OCI-LY1 (cell line): Measurements from ENCODE around the gene BCL10.

Experiments used
- H2AFZ ChIP-seq: fragments of 200-600 bp; sonication (generic), shearing (Covaris generic); 2 replicates; pipeline ENCODE4 v1.6.0; 2014; ENCODE audit warnings: antibody characterized with exemption, mild to moderate bottlenecking, low read length
- H3F3A ChIP-seq: fragments of 200-600 bp; sonication (generic), shearing (Covaris generic); 2 replicates; pipeline ENCODE4 v1.6.0; 2014; ENCODE audit warnings: mild to moderate bottlenecking, antibody characterized with exemption, low read length, moderate library complexity; ENCODE audit not compliant: insufficient read depth
- H3K27ac ChIP-seq: fragments of 200-600 bp; sonication (generic); 2 replicates; pipeline ENCODE4 v1.5.1; 2014; ENCODE audit warnings: low read length, mixed run types, mild to moderate bottlenecking, low read depth; ENCODE audit not compliant: poor library complexity, severe bottlenecking
- H3K27me3 ChIP-seq: fragments of 200-600 bp; sonication (generic); 2 replicates; pipeline ENCODE4 v1.6.0; 2014; ENCODE audit warnings: antibody characterized with exemption, mild to moderate bottlenecking, low read length, moderate library complexity; ENCODE audit not compliant: insufficient read depth
- H3K36me3 ChIP-seq: fragments of 200-600 bp; sonication (generic); 2 replicates; pipeline ENCODE4 v1.6.1; 2014; ENCODE audit warnings: mild to moderate bottlenecking, antibody characterized with exemption, low read length, moderate library complexity, mixed read lengths; ENCODE audit not compliant: insufficient read depth
- H3K4me1 ChIP-seq: fragments of 200-600 bp; sonication (generic); 2 replicates; pipeline ENCODE4 v1.5.1; 2014; ENCODE audit warnings: mild to moderate bottlenecking, low read length, moderate library complexity; ENCODE audit not compliant: insufficient read depth, severe bottlenecking
- H3K4me2 ChIP-seq: fragments of 200-600 bp; sonication (generic), shearing (Covaris generic); 2 replicates; pipeline ENCODE4 v1.6.1; 2014; ENCODE audit warnings: low read length
- H3K4me3 ChIP-seq: fragments of 200-600 bp; sonication (generic); 2 replicates; pipeline ENCODE4 v1.5.1; 2014; ENCODE audit warnings: low read length, low read depth, mild to moderate bottlenecking, mixed read lengths; ENCODE audit not compliant: poor library complexity, severe bottlenecking
- H3K79me2 ChIP-seq: fragments of 200-600 bp; shearing (Covaris generic); 2 replicates; pipeline ENCODE4 v1.6.1; 2016; ENCODE audit warnings: mixed run types, low read length, mixed read lengths; ENCODE audit not compliant: insufficient read depth
- H3K9ac ChIP-seq: fragments of 200-600 bp; sonication (generic), shearing (Covaris generic); 2 replicates; pipeline ENCODE4 v1.6.1; 2014; ENCODE audit warnings: mild to moderate bottlenecking, low read length, mixed read lengths
- H3K9me2 ChIP-seq: fragments of 200-600 bp; sonication (generic), shearing (Covaris generic); 2 replicates; pipeline ENCODE4 v1.6.1; 2014; ENCODE audit warnings: low read depth, mild to moderate bottlenecking, low read length, mixed read lengths
- H3K9me3 ChIP-seq: fragments of 200-600 bp; shearing (Covaris generic); 2 replicates; pipeline ENCODE4 v1.6.1; 2014; ENCODE audit warnings: low read length, mixed read lengths
- H4K20me1 ChIP-seq: fragments of 200-600 bp; sonication (generic), shearing (Covaris generic); 2 replicates; pipeline ENCODE4 v1.6.0; 2016; ENCODE audit warnings: mild to moderate bottlenecking, low read length; ENCODE audit not compliant: insufficient read depth
- EZH2 ChIP-seq: fragments of 200-600 bp; sonication (generic), shearing (Covaris generic); IDR thresholded peaks from 2 replicates; pipeline ENCODE4 v1.8.0; 2017; ENCODE audit warnings: borderline replicate concordance, mixed run types, mild to moderate bottlenecking, antibody characterized with exemption, low read length, moderate library complexity, mixed read lengths
- TF ChIP-seq, protein P1 (sequence below): fragments of 200-600 bp; sonication (generic), shearing (Covaris generic); IDR thresholded peaks from 2 replicates; pipeline ENCODE4 v1.5.1; 2017; ENCODE audit warnings: mild to moderate bottlenecking, antibody characterized with exemption, low read length, moderate library complexity, mixed read lengths

BCL10 gene

DNA sequence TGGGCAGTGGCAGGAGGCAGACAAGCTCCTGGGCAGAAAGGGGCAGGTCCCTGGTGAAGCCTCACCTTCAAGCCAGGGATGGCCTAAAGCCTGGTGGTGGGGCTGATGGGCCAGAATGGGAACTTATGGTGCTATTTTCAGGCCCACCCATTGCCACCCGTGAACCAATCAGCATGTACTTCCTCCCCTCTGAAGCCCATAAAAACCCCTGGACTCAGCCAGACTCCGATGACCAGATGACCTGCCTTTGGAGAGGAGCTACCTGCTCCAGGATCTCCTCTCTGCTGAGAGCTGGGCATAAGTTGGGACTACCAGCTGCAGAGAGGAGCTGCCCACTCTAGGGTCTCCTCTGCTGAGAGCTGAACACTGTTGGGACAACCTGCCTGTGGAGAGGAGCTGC is 7.8 kb upstream of the BCL10 start:
- TF ChIP-seq EZH2 = no peak
- TF ChIP-seq, protein P1, sequence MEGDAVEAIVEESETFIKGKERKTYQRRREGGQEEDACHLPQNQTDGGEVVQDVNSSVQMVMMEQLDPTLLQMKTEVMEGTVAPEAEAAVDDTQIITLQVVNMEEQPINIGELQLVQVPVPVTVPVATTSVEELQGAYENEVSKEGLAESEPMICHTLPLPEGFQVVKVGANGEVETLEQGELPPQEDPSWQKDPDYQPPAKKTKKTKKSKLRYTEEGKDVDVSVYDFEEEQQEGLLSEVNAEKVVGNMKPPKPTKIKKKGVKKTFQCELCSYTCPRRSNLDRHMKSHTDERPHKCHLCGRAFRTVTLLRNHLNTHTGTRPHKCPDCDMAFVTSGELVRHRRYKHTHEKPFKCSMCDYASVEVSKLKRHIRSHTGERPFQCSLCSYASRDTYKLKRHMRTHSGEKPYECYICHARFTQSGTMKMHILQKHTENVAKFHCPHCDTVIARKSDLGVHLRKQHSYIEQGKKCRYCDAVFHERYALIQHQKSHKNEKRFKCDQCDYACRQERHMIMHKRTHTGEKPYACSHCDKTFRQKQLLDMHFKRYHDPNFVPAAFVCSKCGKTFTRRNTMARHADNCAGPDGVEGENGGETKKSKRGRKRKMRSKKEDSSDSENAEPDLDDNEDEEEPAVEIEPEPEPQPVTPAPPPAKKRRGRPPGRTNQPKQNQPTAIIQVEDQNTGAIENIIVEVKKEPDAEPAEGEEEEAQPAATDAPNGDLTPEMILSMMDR = no peak
- Histone ChIP-seq H3K4me3 (no peak overlapping the region), H3K4me1 (peaks cover under 1% of the 10 kb centered on the region), H3K27me3 (no peaks in the 10 kb centered on the region), H3F3A (no peaks in the 10 kb centered on the region), H3K9me2 (no peaks in the 10 kb centered on the region), H2AFZ (no peak overlapping the region), H3K9ac (no peak overlapping the region), H3K27ac (no peak overlapping the region), H3K4me2 (no peak overlapping the region), H4K20me1 (no peaks in the 10 kb centered on the region), H3K79me2 (no peaks in the 10 kb centered on the region), H3K36me3 (no peaks in the 10 kb centered on the region; the same call in 1 of the 2 replicates), H3K9me3 (0 out of 2 replicates have a peak, but pooled peaks cover 3% of the 10 kb centered on the region)

DNA sequence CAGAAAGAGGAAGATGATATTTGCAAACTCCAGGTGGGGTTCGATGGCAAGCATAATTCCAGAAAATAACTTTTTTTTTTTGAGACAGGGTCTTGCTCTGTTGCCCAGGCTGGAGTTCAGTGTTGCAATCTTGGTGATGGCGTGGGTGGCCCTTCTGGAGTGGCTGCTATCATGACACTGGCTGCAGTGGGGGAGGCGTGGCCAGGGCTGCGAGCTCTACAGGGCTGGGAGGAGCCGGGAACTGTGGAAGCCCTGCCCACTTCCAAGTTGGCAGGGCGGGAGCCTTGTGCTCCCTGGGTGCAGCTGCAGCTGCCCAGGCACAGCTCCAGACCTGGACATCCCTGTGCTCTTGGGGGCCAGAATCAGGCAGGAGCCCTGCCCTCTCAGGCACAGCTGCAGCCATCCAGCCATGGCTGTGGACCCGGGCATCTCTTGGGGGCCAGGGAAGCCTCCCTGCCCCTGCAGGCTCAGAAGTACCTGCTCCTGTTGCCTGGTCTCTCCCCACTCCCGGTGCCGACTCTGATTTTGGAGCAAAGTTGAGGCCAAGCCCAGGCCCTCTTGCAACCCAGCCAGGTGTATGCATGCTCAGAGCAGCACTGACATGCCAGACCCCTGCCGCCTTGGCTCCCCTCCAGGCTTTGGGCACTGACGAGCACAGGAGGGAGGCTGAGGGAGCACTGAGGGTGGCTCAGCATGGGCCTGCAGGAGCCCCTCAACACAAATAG is 7.2 kb upstream of the BCL10 start:
- H3K36me3 ChIP-seq = no peaks in the 10 kb centered on the region; the same call in 1 of the 2 replicates
- H3K27ac ChIP-seq = no peak overlapping the region
- no peak overlapping the region for H3K9ac ChIP-seq
- H3K4me2 ChIP-seq = no peak overlapping the region
- H3K27me3 ChIP-seq = no peaks in the 10 kb centered on the region
- no peaks in the 10 kb centered on the region for H3F3A ChIP-seq
- TF ChIP-seq EZH2 = no peak
- TF ChIP-seq, protein P1 = no peak
- no peaks in the 10 kb centered on the region for H3K4me1 ChIP-seq
- H3K9me3 ChIP-seq = 0 out of 2 replicates have a peak, but pooled peaks cover 3% of the 10 kb centered on the region
- H2AFZ ChIP-seq = no peak overlapping the region
- H3K9me2 ChIP-seq = no peaks in the 10 kb centered on the region
- no peak overlapping the region for H3K4me3 ChIP-seq
- no peaks in the 10 kb centered on the region for H4K20me1 ChIP-seq
- H3K79me2 ChIP-seq = no peaks in the 10 kb centered on the region

DNA sequence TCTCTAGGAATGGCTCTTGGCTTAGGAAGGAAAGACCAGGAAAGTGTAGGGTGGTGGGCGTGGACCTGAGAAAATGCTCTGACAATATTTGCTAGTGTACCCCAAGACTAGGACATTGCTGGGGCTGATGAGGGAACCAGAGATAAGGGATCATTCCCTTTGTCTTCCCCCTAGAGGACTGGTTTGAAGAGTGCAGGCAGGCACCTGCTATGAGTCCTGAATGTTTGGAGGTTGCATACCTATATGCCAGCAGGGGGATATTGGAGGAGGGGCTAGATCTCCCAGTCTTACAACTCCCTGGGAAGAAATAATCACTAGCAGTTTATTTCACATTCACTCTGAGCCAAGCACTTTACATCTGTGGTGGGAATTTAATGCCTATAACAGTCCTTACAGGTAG is 6.0 kb upstream of the BCL10 start:
- H3K4me2 ChIP-seq = no peak overlapping the region
- H3K9ac ChIP-seq = no peak overlapping the region
- peaks cover under 1% of the 10 kb centered on the region for H3K4me1 ChIP-seq
- H4K20me1 ChIP-seq = no peaks in the 10 kb centered on the region
- no peaks in the 10 kb centered on the region; the same call in 1 of the 2 replicates for H3K36me3 ChIP-seq
- no peaks in the 10 kb centered on the region for H3K27me3 ChIP-seq
- no peaks in the 10 kb centered on the region for H3K79me2 ChIP-seq
- H3K4me3 ChIP-seq = no peak overlapping the region
- no peak overlapping the region for H3K27ac ChIP-seq
- no peaks in the 10 kb centered on the region for H3K9me2 ChIP-seq
- no peak overlapping the region for H2AFZ ChIP-seq
- H3K9me3 ChIP-seq = 0 out of 2 replicates have a peak, but pooled peaks cover 3% of the 10 kb centered on the region
- no peaks in the 10 kb centered on the region for H3F3A ChIP-seq
- TF ChIP-seq, protein P1 = no peak; the same call in 1 of the 2 replicates
- no peak for TF ChIP-seq EZH2
